Endothelial cell of coronary artery (primary cell): ENCODE data around the gene ZNF473. TPM values are rescaled to one million over a fixed set of nuclear protein-coding genes. Genes with fewer than 3 reads are reported as not detected.

Experiments
- total RNA-seq: library from RNA; depleted of rRNA; stranded (reverse); fragments of >200 nt; gene quantifications from 2 replicates; pipeline ENCODE4 v1.2.3, GENCODE V29; 2014

ZNF473 gene
- 4.9 and 5.2 TPM in 2 replicates for total RNA-seq

GRCh38 chr19:50025794-50026549 is at the start of gene ZNF473:
Gene ZNF473 (plus strand): TSS chr19:50026005. CDS start chr19:50031083, 5,078 bp downstream.

GRCh38 chr19:50025022-50025793 is 597 bp upstream of the ZNF473 start, which contains the start of gene VRK3:
Gene VRK3 (minus strand): TSS chr19:50025372. CDS start chr19:50016162, 9,210 bp downstream.

Other genes with a start within 250 kb of the ZNF473 start
- gene FUZ, start 212.7 kb upstream of the ZNF473 start, total RNA-seq, result 13.9 and 25.0 TPM in 2 replicates
- 11.9 and 15.3 TPM in 2 replicates for gene MED25, start 207.7 kb upstream of the ZNF473 start, total RNA-seq
- 54.4 and 80.2 TPM in 2 replicates for gene PTOV1, start 174.8 kb upstream of the ZNF473 start, total RNA-seq
- gene PNKP, start 158.4 kb upstream of the ZNF473 start, total RNA-seq, result 36.7 and 47.2 TPM in 2 replicates
- gene AKT1S1, start 148.7 kb upstream of the ZNF473 start, total RNA-seq, result 7.6 and 9.1 TPM in 2 replicates
- 4.7 and 5.1 TPM in 2 replicates for gene TBC1D17, start 148.3 kb upstream of the ZNF473 start, total RNA-seq
- 3.2 and 3.5 TPM in 2 replicates for gene IL4I1, start 129.1 kb upstream of the ZNF473 start, total RNA-seq
- 2.7 and 4.0 TPM in 2 replicates for gene ATF5, start 96.8 kb upstream of the ZNF473 start, total RNA-seq
- gene NUP62, start 96.5 kb upstream of the ZNF473 start, total RNA-seq, result 27.9 and 28.4 TPM in 2 replicates
- 0.09 TPM in 1 of 2 replicates, not detected in the other for gene SIGLEC11, start 64.8 kb upstream of the ZNF473 start, total RNA-seq
- 16.5 and 19.1 TPM in 2 replicates for gene VRK3, start 633 bp upstream of the ZNF473 start, total RNA-seq
- not detected in 2 replicates for gene IZUMO2, start 137.3 kb downstream of the ZNF473 start, total RNA-seq
- under 0.01 and 0.09 TPM in 2 replicates for gene MYH14, start 177.6 kb downstream of the ZNF473 start, total RNA-seq